A549 (cell line): ENCODE measurements around the gene FIBCD1. TPM values are rescaled to one million over a fixed set of nuclear protein-coding genes. Genes with fewer than 3 reads are reported as not detected.
A peak's percentile ranks its signal among the peaks of the same experiment; 100 is the strongest.

Experiments used
- ATAC-seq, 2 experiments: fragments of 200-7000 bp in 1 of 2; fragments of >200 bp in 1 of 2; cut with Nextera tagmentation in 1 of 2; cut with Tn5 transposase in 1 of 2; 3 replicates each; pipeline versions ENCODE4 v1.8.0 to v1.9.1; 2018 to 2020; ENCODE audit warnings: mild to moderate bottlenecking in 1 of 2, moderate library complexity in 1 of 2
- CTCF ChIA-PET: fragments of 300-600 bp; sonication (Branson Sonifier 250); formaldehyde crosslinking; extraction: SDS; loops from one replicate; lab custom pipeline; 2021; ENCODE audit warnings: antibody characterized with exemption, inconsistent platforms; lab: Yijun Ruan, JAX
- POLR2A ChIA-PET: fragments of 350-600 bp; formaldehyde crosslinking; extraction: SDS; loops from one replicate; lab custom pipeline; 2021; ENCODE audit warnings: antibody characterized with exemption, inconsistent platforms; lab: Yijun Ruan, JAX
- DNase-seq, 2 experiments: peaks; one replicate each; pipeline versions ENCODE4 v3.0.0 to v3.0.0-alpha.2; 2011 to 2016; ENCODE audit warnings: low read depth in 1 of 2, low spot score in 1 of 2
- FAIRE-seq: peaks from 2 replicates; lab custom pipeline; 2011; peaks lifted over from hg19 to GRCh38; lab: Jason Lieb, UNC
- H3K27ac ChIP-seq, 2 experiments: fragments of >200 bp; sonication (Bioruptor Twin); formaldehyde crosslinking; 3 replicates each; pipeline ENCODE4 v1.5.1; 2016 to 2017
- H3K4me1 ChIP-seq: fragments of >200 bp; sonication (Bioruptor Twin); formaldehyde crosslinking; 3 replicates; pipeline ENCODE4 v1.6.1; 2016
- H3K4me2 ChIP-seq: fragments of >200 bp; sonication (Bioruptor Twin); formaldehyde crosslinking; 3 replicates; pipeline ENCODE4 v1.6.1; 2016
- H3K4me3 ChIP-seq: fragments of >200 bp; sonication (Bioruptor Twin); formaldehyde crosslinking; 3 replicates; pipeline ENCODE4 v1.5.1; 2016
- H3K9me3 ChIP-seq: fragments of >200 bp; sonication (Bioruptor Twin); formaldehyde crosslinking; 3 replicates; pipeline ENCODE4 v1.6.1; 2016
- ATOH8 ChIP-seq: fragments of 250-450 bp; sonication (Bioruptor Pico); IDR thresholded peaks from 2 replicates; pipeline ENCODE4 v1.5.0; 2020; ENCODE audit warnings: low read depth, mild to moderate bottlenecking, moderate library complexity
- BCL3 ChIP-seq: fragments of >200 bp; sonication (Bioruptor Twin); formaldehyde crosslinking; IDR thresholded peaks from 3 replicates; pipeline ENCODE4 v1.6.1; 2016
- CHD2 ChIP-seq: fragments of 150-350 bp; IDR thresholded peaks from 2 replicates; pipeline ENCODE4 v1.6.1; 2014; ENCODE audit warnings: low read length; ENCODE audit not compliant: partially characterized antibody
- EHMT2 ChIP-seq: fragments of 200-600 bp; sonication (generic); IDR thresholded peaks from 2 replicates; pipeline ENCODE4 v1.6.1; 2016; ENCODE audit warnings: antibody characterized with exemption, low read depth, mild to moderate bottlenecking, moderate library complexity
- ELK1 ChIP-seq: fragments of 150-350 bp; IDR thresholded peaks from 2 replicates; pipeline ENCODE4 v1.6.1; 2014; ENCODE audit warnings: low read depth, mild to moderate bottlenecking, low read length
- EP300 ChIP-seq, 2 experiments: fragments of >200 bp; sonication (Bioruptor Twin); formaldehyde crosslinking; IDR thresholded peaks; 2 replicates in 1 of 2; 3 replicates in 1 of 2; pipeline ENCODE4 v1.6.1; 2016 to 2017
- ESRRA ChIP-seq: fragments of 150-350 bp; IDR thresholded peaks from 2 replicates; pipeline ENCODE4 v1.6.1; 2014; ENCODE audit warnings: mild to moderate bottlenecking, low read length, borderline replicate concordance
- FOSB ChIP-seq: fragments of 250-450 bp; sonication (Bioruptor Pico); IDR thresholded peaks from 2 replicates; pipeline ENCODE4 v1.5.0; 2020; ENCODE audit warnings: mild to moderate bottlenecking, moderate library complexity
- GATA3 ChIP-seq: IDR thresholded peaks from 2 replicates; pipeline ENCODE4 v1.6.1; 2012; ENCODE audit warnings: borderline replicate concordance
- HOXB13 ChIP-seq: fragments of 250-450 bp; sonication (Bioruptor Pico); IDR thresholded peaks from 2 replicates; pipeline ENCODE4 v1.5.0; 2020; ENCODE audit warnings: low read depth, mild to moderate bottlenecking, moderate library complexity
- JUN ChIP-seq, 2 experiments: fragments of >200 bp; sonication (Bioruptor Twin); formaldehyde crosslinking; IDR thresholded peaks; 2 replicates in 1 of 2; 3 replicates in 1 of 2; pipeline ENCODE4 v1.6.1; 2016 to 2017
- MAFK ChIP-seq: fragments of 450-650 bp; IDR thresholded peaks from 2 replicates; pipeline ENCODE4 v1.6.1; 2014; ENCODE audit not compliant: partially characterized antibody
- MAZ ChIP-seq: fragments of 150-350 bp; IDR thresholded peaks from 2 replicates; pipeline ENCODE4 v1.6.1; 2014; ENCODE audit warnings: antibody characterized with exemption, low read depth, low read length, borderline replicate concordance
- MYC ChIP-seq: IDR thresholded peaks from 2 replicates; pipeline ENCODE4 v1.6.1; 2012; ENCODE audit warnings: mild to moderate bottlenecking, inconsistent platforms, low read length, improper control_type of control experiment, borderline replicate concordance
- NFE2L2 ChIP-seq: fragments of 150-350 bp; conservative IDR thresholded peaks from 2 replicates; pipeline ENCODE4 v1.6.1; 2014; ENCODE audit warnings: low read length
- POLR2A ChIP-seq: IDR thresholded peaks from 2 replicates; pipeline ENCODE4 v1.6.1; 2012; ENCODE audit warnings: mild to moderate bottlenecking, low read length
- RAD21 ChIP-seq, 2 experiments: fragments of >200 bp in 1 of 2; sonication (Bioruptor Twin) in 1 of 2; formaldehyde crosslinking in 1 of 2; IDR thresholded peaks in 1 of 2; conservative IDR thresholded peaks in 1 of 2; 2 replicates in 1 of 2; 3 replicates in 1 of 2; pipeline ENCODE4 v1.6.1; 2012 to 2018; ENCODE audit warnings: inconsistent platforms in 1 of 2
- RFX5 ChIP-seq: fragments of 450-650 bp; IDR thresholded peaks from 2 replicates; pipeline ENCODE4 v1.7.1; 2014; ENCODE audit warnings: antibody characterized with exemption, mild to moderate bottlenecking, moderate library complexity
- RNF2 ChIP-seq: fragments of 200-600 bp; sonication (generic); IDR thresholded peaks from 2 replicates; pipeline ENCODE4 v1.6.1; 2016; ENCODE audit warnings: low read depth, mild to moderate bottlenecking, antibody characterized with exemption, moderate library complexity, borderline replicate concordance
- TFCP2L1 ChIP-seq: fragments of 250-450 bp; sonication (Bioruptor Pico); IDR thresholded peaks from 2 replicates; pipeline ENCODE4 v1.5.0; 2021; ENCODE audit warnings: mild to moderate bottlenecking
- TP53 ChIP-seq: fragments of 250-450 bp; sonication (Bioruptor Pico); IDR thresholded peaks from 2 replicates; pipeline ENCODE4 v1.5.0; 2021; ENCODE audit warnings: mild to moderate bottlenecking, moderate library complexity
- ZNF302 ChIP-seq: fragments of 250-450 bp; sonication (Bioruptor Pico); IDR thresholded peaks from 2 replicates; pipeline ENCODE4 v1.9.0; 2021; ENCODE audit warnings: inconsistent platforms, mild to moderate bottlenecking, moderate library complexity
- WGBS: methylation state at CpG from one replicate; pipeline ENCODE4 v1.1.6; 2017; ENCODE audit errors: missing lambda C conversion rate; 5-methylcytosine and 5-hydroxymethylcytosine counted together
- polyA plus RNA-seq, 4 experiments: library from polyadenylated mRNA; depleted of rRNA in 3 of 4; stranded (reverse); fragments of >200 nt; fragmentation: RNase III in 1 of 4; extraction: RNeasy Plus Mini Kit Qiagen cat#74134 plus additional on column Dnase treatment in 1 of 4; gene quantifications; 2 replicates in 3 of 4; 3 replicates in 1 of 4; pipeline ENCODE4 v1.2.3, GENCODE V29; 2011 to 2017
- TF ChIP-seq, protein P1 (sequence below): IDR thresholded peaks from 2 replicates; pipeline ENCODE4 v1.6.1; 2012; ENCODE audit warnings: low read depth, borderline replicate concordance
- TF ChIP-seq, protein P2 (sequence below): fragments of >200 bp; sonication (Bioruptor Twin); formaldehyde crosslinking; IDR thresholded peaks from 2 replicates; pipeline ENCODE4 v1.6.1; 2016
- TF ChIP-seq, protein P3 (sequence below): fragments of 250-450 bp; sonication (Bioruptor Pico); IDR thresholded peaks from 2 replicates; pipeline ENCODE4 v1.5.0; 2021; ENCODE audit warnings: mild to moderate bottlenecking, moderate library complexity, borderline replicate concordance

FIBCD1 gene
- polyA plus RNA-seq, 2 of the 4 experiments (the other 2 are of a cell fraction) = 4.8 to 4.9 TPM

GRCh38 chr9:130857864-130858738 is 80.9 kb downstream of the FIBCD1 start:
- 65% methylated on average over 22 of the region's 22 CpGs for WGBS

GRCh38 chr9:130856474-130856873 is 82.6 kb downstream of the FIBCD1 start:
- no peak for FAIRE-seq
- 84% methylated on average over 8 of the region's 8 CpGs for WGBS
- Histone ChIP-seq H3K27ac (no peak overlapping the region), H3K4me2 (no peak overlapping the region), H3K4me1 (peaks cover 22% of the 10 kb centered on the region), H3K9me3 (no peaks in the 10 kb centered on the region), H3K4me3 (no peak overlapping the region)
- no peak for DNase-seq
- ATAC-seq = no peak
- CTCF ChIA-PET = interaction anchor here (0.6 to 28.2 kb wide), 7 partner anchors 8 to 149 kb away, joined by 3 to 397 read pairs (median 4); no protein-coding TSS in a partner anchor
- POLR2A ChIA-PET = no interaction called here
- TF ChIP-seq TFCP2L1 (CRISPR knock-in tag) (no peak), EP300 (IDR thresholded peaks at IDR 0.05) (no peak), RAD21 (conservative IDR thresholded peaks at IDR 0.05 in 1 of 2, IDR thresholded peaks at IDR 0.05 in 1 of 2) (no peak), MAFK (no peak), MAZ (no peak), FOSB (no peak), EHMT2 (no peak), BCL3 (no peak), ZNF302 (no peak), JUN (IDR thresholded peaks at IDR 0.05) (no peak), POLR2A (no peak)
- TF ChIP-seq, protein P1, sequence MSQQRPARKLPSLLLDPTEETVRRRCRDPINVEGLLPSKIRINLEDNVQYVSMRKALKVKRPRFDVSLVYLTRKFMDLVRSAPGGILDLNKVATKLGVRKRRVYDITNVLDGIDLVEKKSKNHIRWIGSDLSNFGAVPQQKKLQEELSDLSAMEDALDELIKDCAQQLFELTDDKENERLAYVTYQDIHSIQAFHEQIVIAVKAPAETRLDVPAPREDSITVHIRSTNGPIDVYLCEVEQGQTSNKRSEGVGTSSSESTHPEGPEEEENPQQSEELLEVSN = no peak
- TF ChIP-seq, protein P2, sequence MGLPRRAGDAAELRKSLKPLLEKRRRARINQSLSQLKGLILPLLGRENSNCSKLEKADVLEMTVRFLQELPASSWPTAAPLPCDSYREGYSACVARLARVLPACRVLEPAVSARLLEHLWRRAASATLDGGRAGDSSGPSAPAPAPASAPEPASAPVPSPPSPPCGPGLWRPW = no peak

More at GRCh38 chr9:130857864-130858738, 80.9 kb downstream of the FIBCD1 start:
- FAIRE-seq (no peak), DNase-seq (no peak), ATAC-seq (peak in 1 of 2 experiments; percentile 30; a peak in 3 of 6 replicates)
- TF ChIP-seq GATA3 (no peak), ATOH8 (CRISPR knock-in tag) (no peak), BCL3 (no peak), CHD2 (no peak), RNF2 (no peak), ELK1 (no peak), ZNF302 (no peak), NFE2L2 (no peak), HOXB13 (CRISPR knock-in tag) (no peak), MYC (no peak), RFX5 (no peak), JUN (IDR thresholded peaks at IDR 0.05) (no peak), ESRRA (no peak), TP53 (CRISPR knock-in tag) (no peak)
- TF ChIP-seq, protein P1 = no peak
- TF ChIP-seq, protein P3, sequence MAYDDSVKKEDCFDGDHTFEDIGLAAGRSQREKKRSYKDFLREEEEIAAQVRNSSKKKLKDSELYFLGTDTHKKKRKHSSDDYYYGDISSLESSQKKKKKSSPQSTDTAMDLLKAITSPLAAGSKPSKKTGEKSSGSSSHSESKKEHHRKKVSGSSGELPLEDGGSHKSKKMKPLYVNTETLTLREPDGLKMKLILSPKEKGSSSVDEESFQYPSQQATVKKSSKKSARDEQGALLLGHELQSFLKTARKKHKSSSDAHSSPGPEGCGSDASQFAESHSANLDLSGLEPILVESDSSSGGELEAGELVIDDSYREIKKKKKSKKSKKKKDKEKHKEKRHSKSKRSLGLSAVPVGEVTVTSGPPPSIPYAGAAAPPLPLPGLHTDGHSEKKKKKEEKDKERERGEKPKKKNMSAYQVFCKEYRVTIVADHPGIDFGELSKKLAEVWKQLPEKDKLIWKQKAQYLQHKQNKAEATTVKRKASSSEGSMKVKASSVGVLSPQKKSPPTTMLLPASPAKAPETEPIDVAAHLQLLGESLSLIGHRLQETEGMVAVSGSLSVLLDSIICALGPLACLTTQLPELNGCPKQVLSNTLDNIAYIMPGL (CRISPR knock-in tag) = no peak
- ChIA-PET CTCF (interaction anchor here (0.7 to 15.3 kb wide), 13 partner anchors 8 to 397 kb away, joined by 3 to 454 read pairs (median 9); partner anchors contain the start of gene ABL1), POLR2A (no interaction called here)
- H3K4me3 ChIP-seq = no peak overlapping the region
- H3K4me2 ChIP-seq = peak overlapping the region; percentile 8; the same call in 1 of the 3 replicates
- no peaks in the 10 kb centered on the region for H3K9me3 ChIP-seq
- H3K27ac ChIP-seq = no peak overlapping the region; a peak in 1 of 6 replicates
- H3K4me1 ChIP-seq = peaks cover 22% of the 10 kb centered on the region
